ENCODE results near the gene GREB1L.

DNA sequence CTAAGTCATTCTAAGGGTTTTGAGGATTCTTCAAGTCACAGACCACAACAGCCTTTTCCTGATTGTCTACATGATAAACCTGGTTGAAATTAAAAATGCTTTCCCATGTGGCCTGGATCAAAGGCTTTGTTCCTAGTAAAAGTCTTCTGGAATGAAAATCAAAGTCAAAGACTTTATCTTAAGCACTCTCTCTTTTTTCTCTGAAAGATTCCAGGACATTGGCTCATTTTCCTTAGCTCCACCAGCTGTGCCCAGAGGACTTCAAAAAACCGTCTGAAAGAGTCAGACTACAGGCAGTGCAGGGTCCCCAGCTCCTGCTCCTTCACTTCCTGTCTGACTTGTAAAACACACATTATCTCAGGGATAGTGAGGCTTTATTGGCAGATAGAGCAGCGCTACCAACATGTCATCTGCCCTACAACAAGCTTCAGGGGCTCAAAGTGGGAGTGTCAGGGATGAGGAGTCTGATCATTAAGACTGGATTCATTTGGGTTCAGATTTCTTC, 210.3 kb downstream of the GREB1L start:
- TF ChIP-seq, protein P1, sequence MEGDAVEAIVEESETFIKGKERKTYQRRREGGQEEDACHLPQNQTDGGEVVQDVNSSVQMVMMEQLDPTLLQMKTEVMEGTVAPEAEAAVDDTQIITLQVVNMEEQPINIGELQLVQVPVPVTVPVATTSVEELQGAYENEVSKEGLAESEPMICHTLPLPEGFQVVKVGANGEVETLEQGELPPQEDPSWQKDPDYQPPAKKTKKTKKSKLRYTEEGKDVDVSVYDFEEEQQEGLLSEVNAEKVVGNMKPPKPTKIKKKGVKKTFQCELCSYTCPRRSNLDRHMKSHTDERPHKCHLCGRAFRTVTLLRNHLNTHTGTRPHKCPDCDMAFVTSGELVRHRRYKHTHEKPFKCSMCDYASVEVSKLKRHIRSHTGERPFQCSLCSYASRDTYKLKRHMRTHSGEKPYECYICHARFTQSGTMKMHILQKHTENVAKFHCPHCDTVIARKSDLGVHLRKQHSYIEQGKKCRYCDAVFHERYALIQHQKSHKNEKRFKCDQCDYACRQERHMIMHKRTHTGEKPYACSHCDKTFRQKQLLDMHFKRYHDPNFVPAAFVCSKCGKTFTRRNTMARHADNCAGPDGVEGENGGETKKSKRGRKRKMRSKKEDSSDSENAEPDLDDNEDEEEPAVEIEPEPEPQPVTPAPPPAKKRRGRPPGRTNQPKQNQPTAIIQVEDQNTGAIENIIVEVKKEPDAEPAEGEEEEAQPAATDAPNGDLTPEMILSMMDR (IDR thresholded peaks at IDR 0.05), result no peak
- TF ChIP-seq EZH2 (IDR thresholded peaks at IDR 0.05; ENCODE audit: borderline replicate concordance, insufficient read depth, low read depth, low read length, poor library complexity, severe bottlenecking), result no peak

All from B cell (primary cell).